Measurements from ENCODE around the gene NR2F2. TPM values are rescaled to one million over a fixed set of nuclear protein-coding genes. Genes with fewer than 3 reads are reported as not detected.

The NR2F2 gene
- total RNA-seq: not detected

DNA sequence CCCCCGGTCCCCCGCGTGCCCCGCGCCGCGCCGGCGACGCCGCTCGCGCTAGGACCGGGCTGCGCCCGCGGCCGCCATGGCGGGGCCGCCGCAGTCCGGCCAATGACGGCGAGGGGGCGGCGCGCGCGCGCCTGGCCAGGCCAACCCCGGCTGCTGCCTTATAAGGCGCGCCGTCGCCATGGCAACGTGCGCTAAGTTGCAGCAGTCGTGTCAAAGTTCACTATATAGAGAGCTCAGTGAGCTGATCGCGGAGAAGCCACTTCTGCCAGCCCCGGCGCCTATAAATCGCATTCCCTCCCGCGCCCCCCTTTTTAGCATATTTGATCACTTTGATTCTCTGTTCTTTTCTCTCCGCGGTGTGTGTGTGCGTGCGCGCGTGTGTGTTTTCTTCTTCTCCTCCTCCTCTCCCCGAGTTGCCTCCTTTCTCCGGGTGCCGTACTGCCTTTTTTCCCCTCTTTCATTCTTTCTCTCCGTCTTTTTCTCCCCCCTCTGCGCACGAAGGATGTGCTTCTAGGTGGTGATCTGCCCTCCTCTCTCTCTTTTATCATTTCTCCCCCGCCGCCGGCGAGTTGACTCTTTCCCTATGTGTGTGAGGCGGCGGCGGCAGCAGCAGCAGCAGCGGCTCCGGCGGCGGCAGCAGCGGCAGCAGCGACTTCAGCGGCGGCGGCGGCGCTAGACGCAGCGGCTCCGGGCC lies at the start of gene NR2F2:
Gene NR2F2 (plus strand): TSS at position 251 of the 694 bp plus-strand sequence. CDS start 1,406 bp downstream, outside the sequence.
- H3K27me3 ChIP-seq (ENCODE audit: insufficient read depth, low read length): peaks cover 88% of the 10 kb centered on the region
- no peak within 1 kb of the TSS for H3K4me3 ChIP-seq (ENCODE audit: low read length)
- peaks cover 21% of the 10 kb centered on the region for H3K4me1 ChIP-seq (ENCODE audit: insufficient read depth, low read length)
- no peaks in the 10 kb centered on the region for H3K9me3 ChIP-seq (ENCODE audit: low read depth, low read length)

DNA sequence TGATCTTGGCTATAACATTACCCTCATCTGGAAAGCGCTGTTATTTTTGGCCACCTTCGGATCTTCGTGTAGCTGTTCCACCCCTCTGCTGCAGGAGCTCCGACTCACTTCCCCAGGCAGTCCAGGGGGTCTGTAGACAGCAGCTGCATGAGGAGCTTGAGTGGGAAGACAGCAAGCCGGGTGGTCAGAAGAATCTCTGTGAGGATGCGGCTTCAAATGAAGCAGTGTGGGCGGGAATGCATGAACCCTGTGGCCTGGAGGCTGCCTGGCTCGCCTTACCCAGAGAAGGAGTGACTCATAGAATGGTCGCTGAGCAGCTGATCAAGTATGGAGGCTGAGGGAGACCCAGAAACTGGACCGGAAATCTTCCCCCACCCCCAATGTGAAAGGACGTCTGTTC lies 45.2 kb upstream of the NR2F2 start:
- no peaks in the 10 kb centered on the region for H3K9me3 ChIP-seq (ENCODE audit: low read depth, low read length)
- no peaks in the 10 kb centered on the region for H3K27me3 ChIP-seq (ENCODE audit: insufficient read depth, low read length)

DNA sequence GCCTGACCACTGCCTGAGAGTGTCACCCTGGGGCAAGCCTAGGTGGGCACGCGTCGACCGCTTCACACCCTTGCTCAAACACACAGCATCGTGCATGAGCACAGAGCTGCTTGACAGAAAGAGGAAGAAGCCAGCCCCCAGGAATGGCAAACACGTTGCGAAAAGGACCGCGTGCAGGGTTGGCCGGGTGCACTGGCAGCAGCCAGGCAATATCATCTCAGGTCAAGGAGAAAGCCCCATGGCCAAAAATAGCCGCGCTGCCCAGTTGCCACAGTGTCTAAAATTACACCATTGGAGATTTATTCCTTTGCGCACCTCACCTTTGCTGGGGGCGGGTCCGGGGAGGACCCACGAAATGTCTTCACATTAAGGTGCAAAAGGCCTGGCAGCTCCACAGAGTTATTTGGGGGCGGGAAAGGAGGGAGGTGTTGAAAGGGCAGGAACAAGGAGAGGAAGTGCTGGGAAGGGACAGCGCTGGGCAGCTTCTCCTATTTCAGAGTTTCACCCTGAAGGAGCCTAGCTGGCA lies 44.7 kb upstream of the NR2F2 start:
- Histone ChIP-seq H3K27me3 (ENCODE audit: insufficient read depth, low read length) (no peaks in the 10 kb centered on the region), H3K9me3 (ENCODE audit: low read depth, low read length) (no peaks in the 10 kb centered on the region), H3K4me3 (ENCODE audit: low read length) (no peak overlapping the region), H3K4me1 (ENCODE audit: insufficient read depth, low read length) (no peaks in the 10 kb centered on the region)

More for the DNA sequence above, 45.2 kb upstream of the NR2F2 start:
- Histone ChIP-seq H3K4me3 (ENCODE audit: low read length) (no peak overlapping the region), H3K4me1 (ENCODE audit: insufficient read depth, low read length) (no peaks in the 10 kb centered on the region)

DNA sequence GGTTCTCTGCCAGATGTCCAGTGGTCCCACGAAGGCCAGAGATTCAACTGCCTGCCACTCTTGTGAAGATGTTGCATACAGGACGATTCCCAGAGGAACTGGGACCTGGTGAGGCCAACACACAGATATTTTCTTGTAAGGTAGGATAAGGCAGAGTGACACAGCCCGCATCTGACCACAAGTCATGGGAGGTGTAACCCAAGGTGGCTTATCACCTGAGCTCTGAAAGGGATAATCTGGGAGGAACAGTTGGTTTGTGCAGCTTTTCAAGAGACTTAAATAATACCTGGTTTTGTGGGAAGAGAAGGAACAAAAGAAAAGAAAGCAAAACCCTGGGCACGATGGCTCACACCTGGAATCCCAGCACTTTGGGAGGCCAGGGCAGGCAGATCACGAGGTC lies 39.8 kb upstream of the NR2F2 start:
- H3K4me1 ChIP-seq (ENCODE audit: insufficient read depth, low read length): no peaks in the 10 kb centered on the region
- no peaks in the 10 kb centered on the region for H3K9me3 ChIP-seq (ENCODE audit: low read depth, low read length)
- no peak overlapping the region for H3K4me3 ChIP-seq (ENCODE audit: low read length)
- H3K27me3 ChIP-seq (ENCODE audit: insufficient read depth, low read length): no peaks in the 10 kb centered on the region

DNA sequence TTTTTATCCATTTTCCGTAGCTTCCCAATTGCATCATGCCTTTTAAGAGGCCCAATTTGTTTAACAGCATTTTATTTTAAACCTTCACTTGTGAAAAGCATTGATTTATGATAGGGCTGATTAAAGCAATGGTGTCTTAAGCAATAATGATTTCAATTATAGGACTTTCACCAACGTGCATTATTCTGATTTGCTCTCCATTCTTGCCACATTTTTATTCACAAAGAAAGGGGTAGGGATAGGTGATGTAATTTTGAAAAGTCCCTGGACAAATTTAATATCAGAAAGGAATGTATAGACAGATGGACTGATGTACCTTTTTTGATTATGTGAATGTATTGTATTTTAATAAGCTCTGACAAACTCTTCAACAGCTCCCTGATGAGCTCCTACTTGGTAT lies 37.9 kb upstream of the NR2F2 start:
- Histone ChIP-seq H3K4me3 (ENCODE audit: low read length) (no peak overlapping the region), H3K27me3 (ENCODE audit: insufficient read depth, low read length) (no peaks in the 10 kb centered on the region), H3K4me1 (ENCODE audit: insufficient read depth, low read length) (no peaks in the 10 kb centered on the region), H3K9me3 (ENCODE audit: low read depth, low read length) (peaks cover 3% of the 10 kb centered on the region)

DNA sequence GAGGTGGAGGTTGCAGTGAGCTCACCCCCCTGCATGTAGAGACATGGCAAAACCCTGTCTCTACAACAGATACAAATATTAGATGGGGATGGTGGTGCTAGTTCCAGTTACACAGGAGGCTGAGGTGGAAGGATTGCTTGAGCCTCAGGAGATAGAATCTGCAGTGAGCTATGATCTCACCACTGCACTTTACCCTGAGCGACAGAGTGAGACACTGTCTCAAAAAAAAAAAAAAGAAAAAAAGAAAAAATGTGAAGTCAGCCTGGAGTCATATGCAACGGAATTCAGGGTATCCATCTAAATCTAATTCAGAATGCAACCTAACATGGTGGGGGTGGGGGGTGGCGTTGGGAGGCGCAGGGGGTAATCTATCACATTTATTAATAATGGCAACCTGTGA lies 37.1 kb upstream of the NR2F2 start:
- no peaks in the 10 kb centered on the region for H3K4me1 ChIP-seq (ENCODE audit: insufficient read depth, low read length)
- H3K4me3 ChIP-seq (ENCODE audit: low read length): no peak overlapping the region
- H3K9me3 ChIP-seq (ENCODE audit: low read depth, low read length): peaks cover 11% of the 10 kb centered on the region
- H3K27me3 ChIP-seq (ENCODE audit: insufficient read depth, low read length): peaks cover under 1% of the 10 kb centered on the region

DNA sequence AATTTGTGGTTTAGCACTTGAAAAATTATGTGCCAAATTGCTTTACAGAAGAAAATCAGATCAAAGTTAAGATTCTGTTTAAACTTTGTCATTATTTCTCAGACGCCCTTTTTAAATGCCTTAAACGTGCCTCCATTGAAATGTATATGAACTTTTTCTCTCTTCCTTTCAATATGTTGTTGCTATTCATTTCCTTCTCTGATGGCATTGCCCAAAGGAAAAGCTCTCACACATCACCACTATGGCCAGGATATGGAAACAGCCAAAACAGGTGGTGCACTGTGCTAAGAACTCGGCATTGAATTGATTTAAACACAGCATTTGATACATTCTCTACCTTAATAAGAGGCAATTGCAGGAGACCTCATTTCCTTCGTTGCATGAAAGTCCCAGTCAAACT lies 35.7 kb upstream of the NR2F2 start:
- H3K4me3 ChIP-seq (ENCODE audit: low read length): no peak overlapping the region
- peaks cover 14% of the 10 kb centered on the region for H3K9me3 ChIP-seq (ENCODE audit: low read depth, low read length)
- H3K4me1 ChIP-seq (ENCODE audit: insufficient read depth, low read length): no peaks in the 10 kb centered on the region
- H3K27me3 ChIP-seq (ENCODE audit: insufficient read depth, low read length): peaks cover 4% of the 10 kb centered on the region

DNA sequence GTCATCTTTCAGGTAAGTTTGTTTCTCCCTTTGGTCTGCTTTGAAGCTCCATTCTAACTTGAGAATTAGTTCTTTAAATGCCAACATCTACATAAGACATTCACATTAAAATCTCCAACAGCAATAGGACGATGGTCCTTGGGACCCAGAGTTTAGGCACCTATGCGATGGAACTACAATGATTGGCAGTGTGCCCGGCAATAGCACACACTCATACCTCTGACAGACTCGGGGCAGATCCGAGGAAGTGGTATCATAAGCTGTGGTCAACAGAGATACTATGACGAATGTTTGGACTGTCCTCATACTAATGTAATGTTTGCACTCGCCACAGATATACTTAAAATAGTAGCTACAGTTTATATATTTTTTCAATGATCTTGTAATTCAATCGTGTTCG lies 34.2 kb upstream of the NR2F2 start:
- H3K4me1 ChIP-seq (ENCODE audit: insufficient read depth, low read length): no peaks in the 10 kb centered on the region
- peaks cover 14% of the 10 kb centered on the region for H3K9me3 ChIP-seq (ENCODE audit: low read depth, low read length)
- peaks cover 4% of the 10 kb centered on the region for H3K27me3 ChIP-seq (ENCODE audit: insufficient read depth, low read length)
- no peak overlapping the region for H3K4me3 ChIP-seq (ENCODE audit: low read length)

DNA sequence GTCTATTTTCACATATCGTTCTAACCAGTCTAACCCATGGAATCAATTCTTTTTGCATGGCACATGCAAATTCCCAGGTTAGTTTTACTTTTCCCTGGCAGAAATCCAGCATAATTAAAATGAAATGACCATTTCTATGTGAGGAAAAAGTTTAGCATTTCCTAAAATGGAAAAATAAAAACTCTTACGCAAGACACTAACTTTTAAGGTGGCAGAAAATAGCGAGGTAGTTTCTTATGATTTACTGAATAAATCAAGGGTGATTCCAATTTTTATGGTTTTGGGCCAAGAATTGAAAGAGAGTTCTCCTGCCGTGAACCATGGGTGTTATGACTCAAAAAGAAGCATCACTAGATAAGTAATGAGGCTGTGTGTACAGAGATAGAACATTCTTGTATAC lies 32.7 kb upstream of the NR2F2 start:
- H3K4me3 ChIP-seq (ENCODE audit: low read length): no peak overlapping the region

DNA sequence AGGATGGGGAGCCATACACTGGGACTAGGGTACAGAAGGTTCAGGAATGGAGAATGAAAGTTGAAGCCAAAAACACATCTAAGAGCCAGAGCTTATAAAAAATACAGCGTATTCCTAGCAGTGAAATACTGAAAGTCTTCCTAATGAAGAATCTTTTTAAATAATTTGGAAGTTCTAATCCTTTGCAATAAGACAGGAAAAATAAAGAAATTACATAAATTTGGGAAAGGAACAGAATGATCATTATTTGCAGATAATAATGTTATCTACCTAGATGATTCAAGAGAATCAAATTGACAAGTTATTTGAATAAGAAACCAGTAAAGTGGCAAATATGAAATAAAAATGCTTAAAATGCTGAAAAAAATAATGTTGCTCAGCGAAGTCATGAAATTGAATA lies 32.3 kb upstream of the NR2F2 start:
- Histone ChIP-seq H3K27me3 (ENCODE audit: insufficient read depth, low read length) (peaks cover 4% of the 10 kb centered on the region), H3K4me1 (ENCODE audit: insufficient read depth, low read length) (no peaks in the 10 kb centered on the region), H3K4me3 (ENCODE audit: low read length) (no peak overlapping the region), H3K9me3 (ENCODE audit: low read depth, low read length) (peaks cover 14% of the 10 kb centered on the region)

More for the DNA sequence above, 32.7 kb upstream of the NR2F2 start:
- peaks cover 14% of the 10 kb centered on the region for H3K9me3 ChIP-seq (ENCODE audit: low read depth, low read length)
- H3K27me3 ChIP-seq (ENCODE audit: insufficient read depth, low read length): peaks cover 4% of the 10 kb centered on the region
- no peaks in the 10 kb centered on the region for H3K4me1 ChIP-seq (ENCODE audit: insufficient read depth, low read length)

DNA sequence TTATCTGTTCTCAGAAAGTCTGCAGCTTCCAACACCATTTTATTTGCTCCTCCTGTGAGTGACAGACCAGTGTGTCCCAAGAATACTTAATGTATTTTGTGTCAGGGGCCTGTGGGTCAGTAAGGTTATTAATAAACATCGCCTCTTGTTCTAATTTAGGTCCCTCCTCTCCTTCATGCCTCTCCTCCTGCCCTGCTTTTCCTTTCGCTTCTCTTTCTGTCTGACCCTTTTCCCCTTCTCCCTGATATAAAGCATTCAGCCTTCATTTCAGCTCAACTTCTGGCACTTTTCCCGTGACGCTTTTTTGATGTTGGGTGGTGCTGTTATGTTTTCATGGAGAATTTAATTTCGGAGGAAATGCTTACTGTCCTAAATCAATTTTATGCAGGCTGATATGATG lies 29.7 kb upstream of the NR2F2 start:
- Histone ChIP-seq H3K27me3 (ENCODE audit: insufficient read depth, low read length) (peaks cover 4% of the 10 kb centered on the region), H3K4me3 (ENCODE audit: low read length) (no peak overlapping the region), H3K9me3 (ENCODE audit: low read depth, low read length) (peaks cover 14% of the 10 kb centered on the region), H3K4me1 (ENCODE audit: insufficient read depth, low read length) (no peaks in the 10 kb centered on the region)

DNA sequence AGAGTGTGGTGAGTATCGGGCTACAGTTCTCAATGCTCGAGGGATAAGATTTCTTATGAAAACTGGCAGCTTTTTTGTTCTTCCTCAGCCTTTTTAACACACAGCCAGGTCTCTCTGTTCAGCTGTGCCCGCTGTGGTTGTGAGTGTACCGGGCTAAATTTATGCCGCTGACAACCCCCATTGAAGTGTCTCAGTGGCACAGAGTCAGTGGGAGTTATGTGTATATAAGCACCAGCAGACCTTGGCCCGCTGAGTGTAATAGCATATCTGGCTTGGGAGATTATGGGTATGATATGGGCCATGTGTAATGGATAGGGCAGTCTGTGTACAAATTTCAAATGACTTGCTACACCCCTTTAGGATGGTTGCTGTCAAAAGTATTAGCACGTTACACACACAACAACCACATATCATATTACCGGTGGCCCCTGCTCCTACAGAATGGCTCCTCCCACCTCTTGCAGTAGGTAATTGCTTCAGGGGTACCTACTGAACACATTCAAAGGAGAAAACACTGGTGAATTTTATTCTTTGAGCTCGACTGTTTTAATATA lies 26.9 kb upstream of the NR2F2 start:
- Histone ChIP-seq H3K4me1 (ENCODE audit: insufficient read depth, low read length) (no peaks in the 10 kb centered on the region), H3K9me3 (ENCODE audit: low read depth, low read length) (peaks cover 2% of the 10 kb centered on the region), H3K27me3 (ENCODE audit: insufficient read depth, low read length) (peaks cover 2% of the 10 kb centered on the region), H3K4me3 (ENCODE audit: low read length) (no peak overlapping the region)

DNA sequence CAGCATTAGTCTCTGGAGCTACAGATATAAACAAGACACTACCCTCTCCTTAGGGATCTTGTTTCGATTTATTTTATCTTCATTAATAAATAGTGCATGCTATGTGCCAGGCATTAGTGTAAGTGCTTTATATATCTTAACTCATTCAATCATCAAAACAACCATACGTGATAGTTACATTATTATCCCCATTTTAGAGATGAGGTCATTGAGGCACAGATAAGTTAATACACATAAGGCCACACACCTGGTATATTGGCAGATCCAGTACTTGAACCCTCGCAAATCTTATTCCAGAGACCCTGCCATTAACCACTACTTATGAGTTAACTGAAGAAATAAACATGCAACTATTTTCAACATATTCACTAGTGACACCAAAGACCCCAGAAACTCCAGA lies 25.7 kb upstream of the NR2F2 start:
- Histone ChIP-seq H3K9me3 (ENCODE audit: low read depth, low read length) (no peaks in the 10 kb centered on the region), H3K4me1 (ENCODE audit: insufficient read depth, low read length) (no peaks in the 10 kb centered on the region), H3K27me3 (ENCODE audit: insufficient read depth, low read length) (peaks cover 4% of the 10 kb centered on the region), H3K4me3 (ENCODE audit: low read length) (no peak overlapping the region)

DNA sequence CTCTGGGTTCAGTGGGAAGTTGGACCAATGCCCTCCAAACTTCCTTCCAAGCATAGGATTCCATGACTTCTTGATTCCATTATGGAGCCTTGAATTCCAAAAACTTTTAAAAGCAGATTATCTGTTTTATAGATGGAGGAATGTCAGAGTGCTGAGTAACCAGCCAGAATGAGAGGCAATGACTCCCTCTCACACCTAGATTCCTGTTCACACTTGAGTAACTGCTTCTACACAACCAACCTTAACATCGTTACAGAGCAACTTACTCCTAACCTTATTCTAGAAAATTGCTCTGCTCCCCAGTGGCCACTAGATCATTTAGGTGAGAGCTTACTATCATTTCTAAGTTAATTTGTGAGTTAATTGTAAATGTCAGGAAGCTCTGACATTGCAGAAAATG lies 24.2 kb upstream of the NR2F2 start:
- Histone ChIP-seq H3K4me1 (ENCODE audit: insufficient read depth, low read length) (no peaks in the 10 kb centered on the region), H3K27me3 (ENCODE audit: insufficient read depth, low read length) (peaks cover 4% of the 10 kb centered on the region), H3K4me3 (ENCODE audit: low read length) (no peak overlapping the region), H3K9me3 (ENCODE audit: low read depth, low read length) (no peaks in the 10 kb centered on the region)

DNA sequence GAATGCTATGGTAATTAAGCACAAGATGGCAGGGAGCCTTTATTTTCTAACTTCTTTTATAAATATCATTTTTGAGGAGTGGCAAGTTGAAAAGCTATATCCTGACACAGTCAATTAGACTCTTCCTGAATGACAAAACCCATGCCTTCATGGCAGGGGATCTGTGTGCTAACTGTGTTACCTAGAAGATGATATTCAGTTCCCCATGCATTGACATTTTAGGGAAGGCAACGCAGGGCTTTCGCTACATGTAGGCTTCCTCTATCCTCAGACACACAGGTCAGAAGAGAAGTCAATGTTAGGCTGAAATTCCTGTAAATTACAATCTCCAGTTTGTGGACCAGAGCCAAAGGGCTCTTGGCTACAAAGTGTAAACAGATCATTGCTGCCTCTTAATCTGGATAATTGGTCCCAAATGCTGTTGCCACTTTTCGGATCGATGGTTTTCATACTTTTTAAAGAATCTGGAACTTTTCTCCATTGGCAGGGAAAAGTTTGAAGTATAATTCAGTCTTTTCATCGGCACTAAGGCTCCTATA lies 22.6 kb upstream of the NR2F2 start:
- Histone ChIP-seq H3K9me3 (ENCODE audit: low read depth, low read length) (no peaks in the 10 kb centered on the region), H3K4me3 (ENCODE audit: low read length) (no peak overlapping the region), H3K4me1 (ENCODE audit: insufficient read depth, low read length) (no peaks in the 10 kb centered on the region), H3K27me3 (ENCODE audit: insufficient read depth, low read length) (peaks cover 7% of the 10 kb centered on the region)
